A673 (cell line): ENCODE measurements around the gene COBL.

Experiments used
- EZH2 ChIP-seq: fragments of 200-600 bp; sonication (generic); IDR thresholded peaks from 2 replicates; pipeline ENCODE4 v1.6.1; 2017; ENCODE audit warnings: borderline replicate concordance, low read depth, mild to moderate bottlenecking, mixed read lengths, antibody characterized with exemption, low read length; ENCODE audit not compliant: poor library complexity, severe bottlenecking
- TF ChIP-seq, protein P1 (sequence below): fragments of 300-800, 200-600 bp; sonication (generic); conservative IDR thresholded peaks from 2 replicates; pipeline ENCODE4 v1.5.1; 2017; ENCODE audit warnings: low read depth, mild to moderate bottlenecking, antibody characterized with exemption, low read length, moderate library complexity, mixed read lengths

DNA sequence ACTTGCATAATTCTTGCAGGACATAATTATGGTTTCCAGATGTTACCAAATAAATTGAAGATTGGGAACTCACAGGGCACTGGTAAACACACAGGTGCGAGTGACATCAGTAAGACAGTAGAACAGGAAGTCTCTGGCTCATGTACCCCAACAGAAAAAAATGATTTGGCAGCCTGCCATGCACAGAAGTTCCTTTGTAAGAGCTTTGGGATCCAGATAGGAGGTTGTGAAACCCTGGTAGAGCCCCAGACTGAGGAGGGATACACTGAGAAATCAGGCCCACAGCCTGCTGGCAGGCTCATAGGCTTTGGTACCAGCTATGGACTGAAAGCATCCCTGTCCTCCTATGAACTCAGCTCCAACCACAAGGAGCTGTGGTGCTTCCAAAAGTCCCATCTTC lies 118.0 kb downstream of the COBL start:
- TF ChIP-seq, protein P1, sequence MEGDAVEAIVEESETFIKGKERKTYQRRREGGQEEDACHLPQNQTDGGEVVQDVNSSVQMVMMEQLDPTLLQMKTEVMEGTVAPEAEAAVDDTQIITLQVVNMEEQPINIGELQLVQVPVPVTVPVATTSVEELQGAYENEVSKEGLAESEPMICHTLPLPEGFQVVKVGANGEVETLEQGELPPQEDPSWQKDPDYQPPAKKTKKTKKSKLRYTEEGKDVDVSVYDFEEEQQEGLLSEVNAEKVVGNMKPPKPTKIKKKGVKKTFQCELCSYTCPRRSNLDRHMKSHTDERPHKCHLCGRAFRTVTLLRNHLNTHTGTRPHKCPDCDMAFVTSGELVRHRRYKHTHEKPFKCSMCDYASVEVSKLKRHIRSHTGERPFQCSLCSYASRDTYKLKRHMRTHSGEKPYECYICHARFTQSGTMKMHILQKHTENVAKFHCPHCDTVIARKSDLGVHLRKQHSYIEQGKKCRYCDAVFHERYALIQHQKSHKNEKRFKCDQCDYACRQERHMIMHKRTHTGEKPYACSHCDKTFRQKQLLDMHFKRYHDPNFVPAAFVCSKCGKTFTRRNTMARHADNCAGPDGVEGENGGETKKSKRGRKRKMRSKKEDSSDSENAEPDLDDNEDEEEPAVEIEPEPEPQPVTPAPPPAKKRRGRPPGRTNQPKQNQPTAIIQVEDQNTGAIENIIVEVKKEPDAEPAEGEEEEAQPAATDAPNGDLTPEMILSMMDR: no peak
- no peak for TF ChIP-seq EZH2
